ENCODE data around the gene CRIM1.
A peak's percentile ranks its signal among the peaks of the same experiment; 100 is the strongest.
"Not testable (repeated sequence)": the region's sequence is repeated elsewhere in the genome, so short reads cannot be mapped to it uniquely, and the experiment has no call there.

The CRIM1 gene

GRCh38 chr2:36351736-36352349 lies 3.7 kb upstream of the CRIM1 start:
- DNase-seq = no peak

- DNase-seq = no peak
Measured at GRCh38 chr2:36352701-36353100, 2.9 kb upstream of the CRIM1 start.

DNA sequence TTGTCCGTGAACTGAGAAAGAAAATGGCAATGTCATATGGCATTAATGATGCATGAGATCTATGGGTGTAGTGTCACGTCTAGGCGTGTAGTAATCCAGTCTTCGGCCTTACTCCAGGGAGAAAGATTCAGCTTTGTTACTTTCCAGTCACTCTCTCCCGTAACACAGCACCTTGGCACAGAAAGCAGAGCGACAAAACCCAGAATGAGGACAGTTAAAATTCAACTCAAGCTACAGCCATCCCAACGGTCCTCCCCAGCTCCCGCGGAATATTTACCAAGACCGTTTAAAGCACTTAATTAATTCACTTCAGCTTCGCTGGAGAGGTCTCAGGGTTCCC lies 797 bp upstream of the CRIM1 start:
- DNase-seq = no peak

GRCh38 chr2:36355890-36356297 lies 316 bp downstream of the CRIM1 start:
- DNase-seq = no peak

DNA sequence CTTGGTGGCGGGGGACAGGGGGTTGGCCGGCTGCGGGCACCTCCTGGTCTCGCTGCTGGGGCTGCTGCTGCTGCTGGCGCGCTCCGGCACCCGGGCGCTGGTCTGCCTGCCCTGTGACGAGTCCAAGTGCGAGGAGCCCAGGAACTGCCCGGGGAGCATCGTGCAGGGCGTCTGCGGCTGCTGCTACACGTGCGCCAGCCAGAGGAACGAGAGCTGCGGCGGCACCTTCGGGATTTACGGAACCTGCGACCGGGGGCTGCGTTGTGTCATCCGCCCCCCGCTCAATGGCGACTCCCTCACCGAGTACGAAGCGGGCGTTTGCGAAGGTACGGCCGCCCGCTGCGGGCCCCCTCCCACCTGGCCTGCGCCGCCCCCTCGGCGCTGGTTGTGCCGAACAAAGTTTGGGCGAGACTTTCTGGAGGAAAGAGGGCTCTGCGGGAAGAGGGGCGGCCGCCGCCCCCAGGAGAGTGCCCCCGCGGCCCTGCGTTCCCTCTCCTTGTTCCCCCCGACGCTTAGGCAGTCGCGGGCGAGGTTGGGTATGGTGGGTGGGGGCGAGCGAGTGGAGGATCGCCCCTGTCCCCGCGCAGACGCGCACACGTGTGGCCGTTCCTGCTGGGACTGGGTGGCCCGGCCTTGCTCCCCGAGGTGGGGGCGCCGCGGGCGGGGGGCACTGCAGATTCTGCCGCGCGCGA lies 866 bp downstream of the CRIM1 start:
- peak; percentile 36 for DNase-seq

- DNase-seq = peak; percentile 37
Measured at GRCh38 chr2:36356990-36357846, 1.6 kb downstream of the CRIM1 start.

GRCh38 chr2:36357847-36358659 lies 2.5 kb downstream of the CRIM1 start:
- DNase-seq = no peak

DNA sequence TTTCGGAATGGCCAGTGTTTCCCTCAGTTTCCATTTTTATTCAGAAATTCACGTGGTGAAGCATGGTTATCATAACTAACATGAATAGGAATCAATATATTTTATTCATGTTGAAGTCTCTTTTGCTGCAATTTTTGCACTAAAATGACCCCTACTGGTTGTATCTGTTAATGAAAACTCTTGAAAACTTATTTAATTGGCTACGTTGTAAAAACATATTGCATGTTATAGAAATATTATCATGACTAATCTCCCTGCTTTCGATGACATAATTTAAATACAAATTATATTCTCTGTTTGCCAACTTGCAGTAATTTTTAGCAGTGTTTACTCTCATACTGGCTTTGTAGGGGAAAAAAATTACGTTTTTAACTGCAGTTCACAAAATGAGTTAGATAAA lies 3.5 kb downstream of the CRIM1 start:
- DNase-seq = no peak

DNA sequence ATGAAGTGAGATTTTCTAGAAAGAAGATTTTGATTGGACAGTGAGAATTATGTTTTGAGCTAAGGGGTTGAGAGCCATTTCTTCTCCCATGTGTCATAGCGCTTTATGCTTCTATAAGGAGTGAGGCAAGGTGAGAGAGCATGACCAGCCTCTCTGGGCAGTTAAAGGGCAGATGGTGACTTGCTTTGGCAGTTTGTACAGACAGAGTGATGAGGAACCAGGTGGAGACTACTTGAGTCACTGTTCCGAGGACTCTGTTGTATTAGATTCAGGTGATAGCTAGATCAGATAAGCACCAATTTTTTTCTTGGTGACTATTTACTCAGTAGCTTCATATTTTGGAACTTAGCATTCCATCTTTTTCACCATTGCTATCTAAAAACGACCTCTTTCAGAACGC lies 4.5 kb downstream of the CRIM1 start:
- no peak for DNase-seq

GRCh38 chr2:36360834-36361233 lies 5.3 kb downstream of the CRIM1 start:
- no peak for DNase-seq

DNA sequence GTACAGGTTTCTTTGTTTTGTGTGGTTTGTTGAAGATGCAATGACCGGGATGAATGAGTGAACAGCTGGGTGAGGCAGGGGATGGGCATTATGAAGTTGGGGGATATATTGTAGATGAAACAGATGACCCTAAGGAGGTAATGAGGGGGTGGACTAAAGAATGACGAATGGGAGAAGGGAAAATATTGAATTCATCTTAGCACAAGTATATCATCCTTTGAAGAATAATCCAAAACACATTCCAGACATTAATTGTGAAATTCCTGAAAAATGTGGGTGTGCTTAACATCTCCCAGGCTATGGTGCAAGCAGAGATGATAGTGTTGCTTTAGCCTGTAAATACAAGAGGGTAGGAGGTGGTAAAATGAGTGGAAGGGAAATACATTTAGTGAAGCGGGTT lies 5.8 kb downstream of the CRIM1 start:
- DNase-seq = no peak

DNA sequence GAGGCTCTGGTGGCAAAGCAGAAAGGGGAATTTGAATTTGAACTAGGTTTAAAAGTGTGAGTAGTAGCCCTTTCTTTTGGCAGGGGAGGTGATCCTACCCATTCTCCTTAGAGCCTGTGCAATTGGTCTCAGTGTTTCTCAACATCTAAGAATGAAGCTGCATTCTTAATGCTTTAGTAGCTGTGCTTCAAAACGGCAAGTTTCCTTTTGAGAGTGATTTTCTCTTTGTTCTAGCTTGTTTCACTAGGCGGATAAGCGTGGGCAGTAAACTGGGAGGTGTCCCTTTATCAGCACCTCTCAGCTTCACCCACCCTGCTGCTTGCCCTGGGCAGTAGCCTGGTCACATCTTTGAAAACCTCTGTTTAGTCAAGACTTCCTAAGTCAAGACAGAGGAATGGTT lies 6.7 kb downstream of the CRIM1 start:
- no peak for DNase-seq

- DNase-seq = not testable (repeated sequence)
Measured at GRCh38 chr2:36363085-36363484, 7.5 kb downstream of the CRIM1 start.

DNA sequence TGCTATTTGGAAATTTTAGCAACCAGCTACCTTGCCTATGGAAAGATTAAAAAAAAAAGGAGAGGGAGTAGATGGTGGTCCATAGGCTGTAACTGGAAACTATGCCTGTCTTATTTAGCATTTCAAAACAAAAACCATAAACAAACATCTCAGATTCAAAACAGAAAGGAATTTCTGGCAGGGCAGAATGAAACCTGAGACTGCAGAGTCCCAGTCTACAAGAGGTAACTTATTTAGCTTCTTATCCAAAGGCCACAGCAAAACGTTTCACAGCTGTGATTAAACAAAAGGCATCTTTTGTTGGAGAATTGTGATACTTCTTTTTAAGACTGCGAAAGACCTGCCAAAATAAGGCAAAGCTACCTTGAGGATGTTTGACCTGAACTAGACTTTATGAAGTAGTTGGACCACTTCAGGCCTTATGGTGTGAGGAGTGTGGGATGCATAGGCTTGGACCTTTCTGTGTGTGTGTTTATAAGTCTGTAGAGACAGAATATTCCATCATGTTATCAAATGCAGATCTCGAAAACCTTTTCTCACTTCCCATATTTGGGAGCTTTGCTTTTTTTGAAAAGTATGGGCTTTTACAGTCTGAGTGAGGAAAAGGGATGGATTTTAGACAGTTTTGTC lies 11.0 kb downstream of the CRIM1 start:
- no peak for DNase-seq

GRCh38 chr2:36367486-36367885 lies 11.9 kb downstream of the CRIM1 start:
- no peak for DNase-seq

- no peak for DNase-seq
Measured at GRCh38 chr2:36367895-36368353, 12.3 kb downstream of the CRIM1 start.

DNA sequence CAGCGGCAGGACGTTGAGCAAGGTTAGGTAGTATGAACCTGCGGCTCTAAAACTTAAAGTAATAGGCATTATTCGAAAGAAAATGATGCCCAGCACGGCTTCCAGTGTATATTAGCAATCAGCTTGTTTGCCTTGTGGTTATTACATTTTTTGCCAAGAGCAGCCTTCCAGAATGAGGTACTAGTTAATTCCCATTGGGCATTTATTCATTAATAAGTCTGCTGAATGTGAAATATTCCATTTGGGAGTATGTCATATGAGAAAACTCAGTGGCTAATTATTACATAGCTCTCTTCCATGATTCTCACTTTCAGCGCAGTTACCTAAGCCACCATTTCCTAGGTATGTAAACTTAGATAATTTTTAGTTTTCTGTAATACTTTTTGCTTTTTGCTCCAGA lies 12.9 kb downstream of the CRIM1 start:
- no peak for DNase-seq

DNA sequence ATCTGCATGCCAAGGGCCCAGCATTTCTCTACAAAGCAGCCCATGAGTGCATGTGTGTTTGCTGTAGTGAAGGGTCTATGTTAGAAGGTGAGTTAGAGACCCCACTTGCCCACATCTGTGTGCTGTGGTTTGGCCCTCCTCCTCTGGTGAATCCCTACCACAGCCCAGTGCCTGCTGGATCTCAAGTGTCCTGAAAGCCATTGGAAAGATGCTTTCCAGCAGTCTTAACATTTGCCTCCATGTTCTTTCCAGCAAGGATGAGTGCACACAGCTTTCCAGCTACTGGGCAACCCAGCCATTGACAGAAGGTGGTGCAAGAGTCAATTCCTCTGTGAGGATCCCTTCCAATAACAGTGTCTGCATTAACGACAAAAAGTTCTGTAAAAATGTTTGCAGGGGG lies 13.6 kb downstream of the CRIM1 start:
- no peak for DNase-seq

GRCh38 chr2:36369716-36370115 lies 14.1 kb downstream of the CRIM1 start:
- DNase-seq = no peak

GRCh38 chr2:36370281-36370680 lies 14.7 kb downstream of the CRIM1 start:
- DNase-seq = no peak

DNA sequence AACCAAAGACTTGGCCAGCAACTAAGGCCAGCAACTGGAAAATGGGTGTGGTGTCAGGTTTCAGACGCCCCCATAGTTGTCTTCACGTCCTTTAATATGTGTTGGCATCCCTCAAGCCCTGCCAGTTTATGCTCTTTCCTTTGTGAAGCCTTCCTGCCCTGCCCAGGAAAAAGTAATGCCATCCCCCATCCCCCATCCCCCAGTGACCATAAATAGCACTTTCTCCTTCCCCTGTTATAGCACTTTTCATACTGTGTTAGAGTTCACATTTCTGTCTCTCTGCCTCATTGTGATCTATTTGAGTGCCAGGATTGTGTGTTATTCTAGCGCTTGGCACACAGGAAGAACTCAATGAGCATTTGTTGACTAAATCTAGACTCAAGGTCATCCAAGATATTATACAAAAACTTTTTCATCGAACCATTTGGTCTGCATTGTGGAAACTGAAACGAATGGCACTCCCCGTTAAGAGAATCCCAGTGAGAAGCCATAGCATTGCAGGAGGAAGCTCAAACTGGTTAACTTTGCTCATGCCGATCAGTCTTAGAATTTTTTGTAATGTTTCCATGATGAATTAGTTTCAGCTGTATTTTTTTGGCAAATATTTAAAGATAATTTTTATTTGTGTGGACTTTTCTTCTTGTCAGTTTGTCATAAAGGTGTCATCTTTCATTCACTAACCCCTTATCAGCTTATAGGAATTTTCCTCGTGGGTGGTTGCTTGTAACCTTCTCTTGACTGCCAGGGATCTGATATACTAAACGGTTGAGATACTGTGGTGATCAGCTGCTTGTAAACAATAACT lies 15.7 kb downstream of the CRIM1 start:
- no peak for DNase-seq

DNA sequence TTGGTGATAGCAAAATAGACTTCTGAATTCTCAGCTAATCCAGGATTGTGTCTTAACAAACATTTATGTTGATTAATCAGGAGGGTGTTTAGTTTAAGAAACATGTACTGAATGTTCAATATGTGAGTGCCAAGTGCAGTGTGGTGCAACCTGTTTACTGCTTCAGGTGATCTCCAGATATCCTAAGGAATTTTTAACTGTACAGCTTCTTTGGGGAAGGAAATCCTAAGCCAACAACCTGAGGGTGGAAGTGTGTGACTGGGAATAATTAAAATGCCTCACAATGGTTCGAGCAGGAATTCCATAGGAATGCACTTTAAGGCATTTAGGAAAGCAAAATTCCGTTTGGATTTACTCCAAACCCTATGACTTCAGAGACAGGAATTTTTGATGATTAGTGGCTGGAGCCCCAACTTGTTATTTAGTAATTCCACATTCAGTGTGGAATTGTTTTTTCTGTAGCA lies 16.4 kb downstream of the CRIM1 start:
- DNase-seq = no peak

All from activated CD8-positive, alpha-beta memory T cell treated with anti-CD3 and anti-CD28 coated beads, Interleukin-2, amount 50 U/mL, for 4 hours (primary cell).